DMS153 treated with DMSO at 0.1 percent for 48 hours (cell line): ENCODE measurements around the gene LRRTM1.

ENCODE experiments used
- DNase-seq: peaks from one replicate; lab custom pipeline; 2025; ENCODE audit not compliant: unreplicated experiment; lab: John Stamatoyannopoulos, UW

Gene LRRTM1, protein sequence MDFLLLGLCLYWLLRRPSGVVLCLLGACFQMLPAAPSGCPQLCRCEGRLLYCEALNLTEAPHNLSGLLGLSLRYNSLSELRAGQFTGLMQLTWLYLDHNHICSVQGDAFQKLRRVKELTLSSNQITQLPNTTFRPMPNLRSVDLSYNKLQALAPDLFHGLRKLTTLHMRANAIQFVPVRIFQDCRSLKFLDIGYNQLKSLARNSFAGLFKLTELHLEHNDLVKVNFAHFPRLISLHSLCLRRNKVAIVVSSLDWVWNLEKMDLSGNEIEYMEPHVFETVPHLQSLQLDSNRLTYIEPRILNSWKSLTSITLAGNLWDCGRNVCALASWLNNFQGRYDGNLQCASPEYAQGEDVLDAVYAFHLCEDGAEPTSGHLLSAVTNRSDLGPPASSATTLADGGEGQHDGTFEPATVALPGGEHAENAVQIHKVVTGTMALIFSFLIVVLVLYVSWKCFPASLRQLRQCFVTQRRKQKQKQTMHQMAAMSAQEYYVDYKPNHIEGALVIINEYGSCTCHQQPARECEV

DNA sequence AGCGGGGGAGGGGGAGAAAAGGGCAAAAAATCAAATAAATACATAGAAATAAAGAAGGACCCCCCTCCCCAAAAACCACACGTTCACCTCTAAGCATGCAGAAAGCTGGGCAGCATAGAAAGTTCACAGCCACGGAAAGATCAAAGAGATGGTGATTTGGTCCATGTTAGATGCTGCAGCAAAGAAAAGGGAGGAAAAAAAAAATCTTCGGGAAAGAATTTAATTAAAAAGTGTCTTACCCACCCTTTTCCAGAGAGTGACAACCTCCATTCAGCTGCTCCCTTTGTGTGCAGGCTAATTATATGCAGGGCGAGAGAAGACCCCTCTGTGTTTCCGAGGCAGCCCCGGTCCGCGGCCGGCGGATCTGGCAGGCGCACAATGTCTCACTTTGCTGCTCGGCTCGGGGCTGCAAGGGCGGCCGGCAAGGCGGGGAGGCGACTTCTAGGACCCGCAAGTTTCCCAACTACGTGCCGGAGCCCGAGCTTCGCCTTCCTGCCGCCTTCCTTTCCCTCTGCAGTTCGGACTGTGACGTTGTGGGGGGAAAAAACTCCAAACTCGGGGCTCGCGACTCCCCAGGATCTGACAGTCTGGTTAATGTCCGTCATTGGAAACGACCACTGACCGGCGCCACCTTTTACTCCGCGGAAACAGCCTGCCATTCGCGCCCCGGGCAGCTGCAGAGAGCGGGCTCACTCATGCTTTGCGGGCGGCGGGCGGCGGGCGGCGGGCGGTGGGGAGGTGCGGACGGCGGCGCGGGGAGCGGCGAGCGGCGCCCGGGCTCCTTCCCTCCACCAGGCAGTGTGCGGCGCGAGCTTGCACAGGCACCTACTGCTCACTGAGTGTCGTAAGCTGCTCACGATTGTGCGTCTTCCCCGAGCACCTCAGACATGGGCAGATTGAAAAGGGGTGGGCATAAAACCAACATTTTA lies at the start of gene LRRTM1:
Gene LRRTM1 (minus strand): TSS at position 844 of the 929 bp plus-strand sequence. CDS start 933 bp downstream, outside the sequence.
- DNase-seq = no peak

DNA sequence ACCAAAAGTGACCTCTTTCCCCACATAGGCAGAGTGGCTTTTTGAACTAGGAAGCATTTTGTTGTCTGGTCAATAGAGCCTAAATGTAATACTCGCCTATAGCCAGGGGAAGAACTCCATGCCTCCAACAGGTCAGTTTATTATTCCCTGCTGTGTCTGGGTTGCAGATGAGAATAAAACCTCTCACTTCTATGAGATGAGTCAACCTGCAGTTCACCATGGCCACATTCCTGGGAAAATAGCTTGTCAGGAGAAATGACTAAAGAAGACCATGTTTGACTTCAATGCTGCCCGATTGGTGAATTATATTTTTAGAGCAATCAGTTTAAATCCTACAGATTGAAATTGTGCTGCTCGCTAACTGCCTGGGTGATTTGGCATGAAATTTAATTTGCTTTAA lies 46.7 kb upstream of the LRRTM1 start:
- DNase-seq = no peak

DNA sequence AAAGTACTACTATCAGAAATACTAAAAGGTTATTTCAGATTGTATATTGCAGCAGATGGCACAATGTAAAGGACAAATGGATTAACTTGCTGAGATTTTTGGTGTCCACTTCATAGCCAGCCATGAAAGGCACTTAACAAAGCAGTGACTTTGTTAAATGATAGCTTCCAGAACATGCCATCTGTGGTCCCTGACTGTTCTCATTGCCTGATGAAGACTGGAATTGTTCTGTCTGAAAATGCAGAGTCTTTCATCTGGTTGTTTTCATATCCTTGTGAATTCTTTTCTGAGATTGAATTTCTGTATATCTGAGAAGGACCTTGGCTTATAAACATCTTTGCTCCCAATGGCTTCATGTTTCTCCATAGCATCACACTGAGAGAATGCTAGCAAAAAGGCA lies 44.4 kb upstream of the LRRTM1 start:
- DNase-seq = no peak

DNA sequence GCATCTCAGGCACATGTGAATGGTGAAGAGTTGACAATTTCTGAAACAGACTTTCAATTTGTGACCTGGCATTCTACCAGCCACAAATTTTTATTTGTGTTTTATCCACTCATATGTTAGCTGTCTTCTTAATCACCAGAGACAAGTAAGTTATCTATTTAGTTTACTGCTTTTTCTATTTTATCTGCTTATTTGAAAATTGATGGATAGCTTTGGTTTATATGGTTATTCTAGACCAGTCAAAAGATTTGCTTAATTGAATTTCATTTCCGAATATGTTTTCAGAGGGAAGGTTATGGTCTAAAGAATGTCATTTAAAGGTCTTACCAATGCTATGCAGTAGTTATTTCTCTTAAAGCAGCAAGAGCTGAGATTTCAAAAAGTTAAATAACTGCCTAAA lies 43.5 kb upstream of the LRRTM1 start:
- no peak for DNase-seq

DNA sequence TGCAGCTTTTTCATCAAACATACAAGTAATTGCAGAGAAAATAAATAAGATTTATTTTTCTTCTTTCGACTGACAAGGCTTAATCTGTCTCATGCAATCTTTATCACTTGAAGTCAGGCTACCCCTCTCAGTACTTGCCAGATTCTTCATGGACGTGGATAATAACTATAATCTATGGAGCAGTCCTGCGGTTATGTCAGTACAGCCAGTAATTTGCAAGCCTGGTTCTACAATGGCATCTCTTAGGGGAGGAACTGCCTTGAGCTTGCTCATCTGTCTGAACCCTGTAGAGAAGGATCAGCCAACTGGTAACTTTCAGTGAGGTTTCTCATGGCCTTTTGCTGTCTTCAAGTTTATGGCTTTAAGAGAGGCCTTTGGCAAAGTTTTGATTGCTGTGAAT lies 35.5 kb upstream of the LRRTM1 start:
- no peak for DNase-seq

DNA sequence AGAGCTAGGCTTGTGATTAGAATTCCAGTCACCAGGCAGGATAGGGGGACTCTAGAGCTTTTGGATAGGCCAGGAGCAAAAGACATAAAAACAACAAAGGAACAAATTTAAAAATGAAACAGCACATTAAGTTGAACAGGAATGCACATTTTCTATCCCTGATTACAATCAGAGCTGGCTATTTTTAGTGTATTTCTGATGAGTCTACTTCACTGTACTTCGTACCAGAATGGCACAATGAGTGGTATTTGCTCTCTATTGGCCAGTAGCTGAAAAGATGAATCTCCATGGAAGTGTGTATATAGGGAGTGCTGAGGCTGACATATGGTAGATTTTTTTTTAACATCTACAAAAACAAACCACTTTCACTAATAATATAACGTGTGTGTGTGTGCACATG lies 34.2 kb upstream of the LRRTM1 start:
- DNase-seq = no peak

DNA sequence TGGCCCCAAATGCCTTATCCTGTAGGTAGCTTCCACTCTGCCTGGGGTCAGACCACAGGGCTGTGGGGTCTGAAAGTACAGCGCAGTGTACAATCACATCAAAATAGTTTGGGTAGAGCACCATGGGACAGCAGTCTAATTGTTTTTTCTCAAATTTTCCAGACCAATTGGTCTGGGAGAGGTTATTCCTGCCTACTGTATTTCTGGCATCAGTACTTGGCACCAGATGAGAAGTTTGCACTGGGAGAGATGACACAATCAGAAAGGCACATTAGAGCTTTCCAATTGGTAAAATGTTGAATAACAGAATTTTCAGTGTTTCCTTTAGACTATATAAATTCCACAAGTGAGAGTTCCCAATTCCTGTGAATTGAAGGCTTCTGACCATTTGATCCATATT lies 30.9 kb upstream of the LRRTM1 start:
- DNase-seq = no peak

DNA sequence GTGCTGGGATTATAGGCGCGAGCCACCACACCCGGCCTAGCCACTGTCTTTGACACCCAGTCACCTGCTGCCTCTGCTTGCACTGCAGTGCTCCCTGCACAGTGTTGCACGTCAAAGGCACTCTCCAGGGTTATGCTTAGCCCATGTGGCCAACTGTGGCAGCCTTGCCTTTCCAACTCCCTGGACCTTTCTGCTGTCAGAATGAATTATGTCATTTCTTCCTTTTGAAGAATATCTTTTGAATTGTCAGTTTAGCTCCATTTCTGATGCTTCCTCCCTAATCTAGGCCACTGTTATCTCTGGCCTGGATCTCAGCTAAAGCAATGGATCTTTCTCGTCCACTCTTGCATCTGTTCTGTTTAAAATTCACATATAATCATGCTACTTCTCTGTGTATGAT lies 29.3 kb upstream of the LRRTM1 start:
- no peak for DNase-seq

DNA sequence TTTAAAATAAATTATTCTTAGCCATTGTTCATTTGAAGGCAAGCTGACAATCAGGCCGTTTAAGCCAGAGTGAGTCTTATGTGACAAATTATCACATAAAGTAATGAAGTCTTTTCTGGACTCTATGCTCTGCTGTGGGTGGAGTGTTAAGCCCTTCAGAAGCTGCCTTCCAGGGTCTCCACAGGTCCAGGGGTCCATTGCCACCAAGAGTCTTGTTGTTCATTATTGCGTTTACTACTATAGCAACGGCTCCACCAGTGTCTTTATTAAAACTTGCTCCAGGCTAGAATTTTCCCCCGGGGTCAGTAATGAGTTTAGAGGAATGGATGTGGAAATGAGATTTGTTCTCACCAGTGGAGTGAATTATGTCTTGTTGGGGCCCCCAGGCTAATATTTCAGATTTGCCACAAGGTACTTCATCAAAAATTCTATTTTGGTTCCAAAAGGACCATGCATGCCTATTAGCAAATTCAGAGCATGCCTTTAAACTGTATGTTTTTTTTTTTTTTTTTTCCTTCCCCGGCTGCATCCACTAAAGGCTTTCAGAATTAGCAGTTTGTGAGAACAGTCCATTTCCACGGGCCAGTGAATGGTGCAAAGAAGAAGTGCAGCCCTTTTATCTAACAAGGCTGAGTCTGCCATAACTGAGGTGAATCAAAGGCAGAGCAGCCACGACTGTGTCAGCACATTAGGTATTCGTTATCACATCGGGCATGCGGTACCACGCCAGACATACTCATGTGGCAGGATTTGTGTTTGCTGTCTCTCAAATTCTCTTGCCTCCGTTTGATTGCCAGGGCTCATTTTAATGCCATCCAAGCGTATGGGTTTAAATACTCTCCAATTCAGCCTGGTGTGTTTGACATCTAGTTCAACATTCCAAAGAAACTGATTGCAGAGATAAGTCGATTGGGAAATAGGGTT lies 26.2 kb upstream of the LRRTM1 start:
- DNase-seq = no peak

DNA sequence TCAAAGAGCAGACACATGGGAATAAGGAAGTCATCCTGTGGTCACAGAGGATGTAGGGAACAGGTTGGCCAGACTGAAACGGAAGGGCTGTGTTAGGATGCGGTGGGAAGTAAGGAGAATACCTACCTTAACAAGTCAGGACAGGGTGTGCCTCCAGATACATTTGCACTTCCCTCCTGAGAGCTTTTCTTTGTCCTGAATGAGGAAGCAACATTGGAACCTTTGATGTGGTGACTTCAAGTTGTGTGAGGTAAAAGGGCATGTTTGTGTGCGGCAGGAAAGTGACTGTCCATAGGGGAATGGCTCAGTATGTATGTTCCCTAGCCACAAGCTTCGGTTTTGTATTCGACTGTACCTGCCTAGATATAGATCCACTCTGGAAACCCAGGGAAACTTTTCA lies 24.9 kb upstream of the LRRTM1 start:
- no peak for DNase-seq

DNA sequence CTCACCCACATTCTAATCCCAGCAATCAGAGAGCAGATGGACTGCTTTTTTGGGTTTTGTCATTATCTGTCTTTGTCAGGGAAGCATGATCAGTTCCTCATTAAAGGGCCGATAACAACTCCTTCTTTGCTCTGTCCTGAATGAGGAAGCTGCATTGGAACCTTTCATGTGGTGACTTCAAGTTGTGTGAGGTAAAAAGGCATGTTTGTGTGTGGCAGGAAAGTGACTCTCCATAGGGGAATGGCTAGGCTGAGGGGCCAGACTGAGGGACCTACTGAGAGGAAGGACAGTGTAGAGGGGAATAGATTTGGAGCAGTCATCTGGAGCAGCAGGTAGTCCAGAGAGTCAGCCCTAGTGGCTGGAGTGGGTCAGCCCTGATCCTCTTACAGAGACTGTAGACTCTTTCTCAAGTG lies 23.6 kb upstream of the LRRTM1 start:
- no peak for DNase-seq

DNA sequence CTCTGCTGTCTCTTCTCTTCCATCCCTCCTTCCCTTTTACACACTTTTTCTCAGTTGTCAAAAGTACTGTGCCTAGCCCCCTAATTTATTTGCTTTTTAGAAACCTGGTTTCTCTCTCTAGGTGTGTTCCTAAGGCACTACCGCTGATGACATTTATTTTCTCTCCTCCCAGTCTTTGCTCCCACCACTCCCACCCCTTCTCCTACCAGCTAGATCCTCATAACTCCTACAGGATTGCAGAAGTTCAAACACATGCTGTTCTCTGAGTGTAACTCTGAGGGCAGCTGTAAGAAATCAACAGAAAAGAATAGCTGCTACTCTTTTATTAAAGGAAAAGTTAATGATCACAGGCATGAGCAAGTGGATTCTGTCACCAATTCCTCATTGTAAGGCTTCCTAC lies 22.3 kb upstream of the LRRTM1 start:
- no peak for DNase-seq

DNA sequence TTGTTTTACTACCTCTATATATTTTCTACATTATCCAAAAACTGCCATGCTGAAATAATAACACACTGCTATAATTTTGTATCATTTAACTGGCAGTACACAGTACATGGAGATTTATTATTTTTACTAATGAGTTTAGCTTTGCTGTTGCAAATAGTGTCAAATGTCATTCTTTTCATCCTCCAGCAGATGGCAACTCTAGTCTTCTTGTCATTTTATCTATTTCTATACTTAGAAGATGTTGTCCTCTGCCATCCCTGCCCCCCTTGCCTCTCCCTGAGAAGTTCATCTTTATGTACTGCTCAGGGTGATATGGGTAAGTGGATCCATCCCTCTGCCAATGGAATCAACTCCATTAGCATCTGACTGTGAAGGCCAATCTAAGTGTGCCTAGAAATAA lies 21.7 kb upstream of the LRRTM1 start:
- peak; percentile 37 for DNase-seq

DNA sequence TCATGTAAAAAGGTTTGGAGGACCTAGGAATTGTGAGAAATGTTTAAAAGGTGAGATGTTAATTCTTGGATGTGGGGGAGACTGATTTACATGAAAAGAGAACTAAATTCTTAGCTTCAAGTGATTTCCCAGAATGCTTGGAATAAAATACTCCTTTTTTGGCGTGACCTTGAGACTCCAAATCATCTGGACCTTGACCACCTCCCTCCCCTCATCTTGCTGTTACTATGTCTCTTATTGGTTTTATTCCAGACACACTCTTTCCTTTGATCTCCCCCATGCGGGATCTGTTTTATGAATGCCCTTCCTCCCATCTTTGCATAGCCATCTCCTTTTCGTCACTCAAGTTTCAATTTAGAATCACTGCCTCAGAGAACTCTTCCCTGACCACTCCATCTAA lies 20.0 kb upstream of the LRRTM1 start:
- DNase-seq = no peak

DNA sequence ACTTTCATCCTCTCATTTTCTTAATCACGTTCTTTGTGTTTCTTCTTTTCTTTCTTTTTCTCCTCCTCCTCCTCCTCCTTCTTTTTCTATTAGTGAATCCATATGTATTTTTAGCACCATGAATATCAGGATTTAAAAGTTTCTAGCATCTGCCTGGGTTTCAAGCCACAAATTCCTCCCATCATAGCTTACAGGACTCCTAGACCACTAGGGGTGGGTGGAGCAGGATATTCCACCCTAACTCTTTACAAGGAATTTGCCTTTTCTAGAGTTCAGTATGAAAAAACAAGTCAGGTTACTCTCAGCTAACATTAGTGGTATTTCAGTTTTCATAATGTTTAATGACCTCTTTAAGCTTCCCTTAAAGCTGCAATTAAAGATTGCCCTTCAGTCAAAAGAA lies 19.1 kb upstream of the LRRTM1 start:
- no peak for DNase-seq

DNA sequence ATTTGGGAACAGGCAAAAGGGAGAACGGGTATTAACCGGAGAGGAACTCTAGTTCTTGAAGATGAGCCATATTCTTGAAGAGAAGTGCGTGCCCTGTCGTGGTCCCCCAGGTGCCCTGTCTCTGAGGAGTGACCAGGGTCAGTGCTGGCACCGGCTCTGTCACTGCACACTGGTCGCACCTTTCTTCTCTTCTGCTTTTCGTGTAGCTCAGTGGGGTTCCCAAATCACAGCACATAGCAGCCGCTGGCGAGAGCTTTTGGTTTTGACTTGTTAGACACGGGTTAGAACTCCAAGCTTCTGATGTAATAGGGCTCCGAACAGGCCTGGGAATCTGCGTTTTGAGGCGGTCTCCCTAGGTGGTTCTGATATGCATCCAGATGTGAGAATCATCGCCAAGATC lies 18.4 kb upstream of the LRRTM1 start:
- DNase-seq = no peak

DNA sequence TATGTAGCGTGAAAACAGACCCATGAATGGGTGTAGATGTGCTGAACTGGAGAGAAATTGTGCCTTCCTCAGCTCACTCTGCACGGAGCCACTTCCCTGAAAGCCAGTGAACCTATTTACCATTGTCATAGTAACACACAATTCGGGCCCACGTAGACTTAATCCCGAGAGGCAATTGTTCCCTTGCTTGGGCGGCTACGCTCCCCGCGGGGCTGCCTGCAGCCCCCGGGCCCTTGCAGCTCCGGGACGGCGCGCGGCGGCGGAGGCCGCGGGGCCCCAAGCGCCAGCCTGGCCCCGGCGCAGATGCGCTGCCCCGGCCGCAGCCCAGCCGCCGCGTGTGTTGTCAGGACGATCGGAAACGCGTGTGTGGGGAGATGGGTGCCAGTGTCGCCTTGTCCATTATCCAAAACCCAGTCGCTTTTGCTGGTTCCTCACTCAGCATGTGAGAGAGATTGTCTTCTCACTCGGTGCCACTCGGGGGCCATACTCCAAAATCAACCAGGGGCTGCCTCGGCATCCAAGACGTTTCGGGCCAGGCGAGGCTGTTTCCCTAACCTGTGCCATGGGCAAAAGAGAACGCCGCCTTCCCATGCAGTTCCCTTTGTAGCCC lies 17.9 kb upstream of the LRRTM1 start:
- no peak for DNase-seq

DNA sequence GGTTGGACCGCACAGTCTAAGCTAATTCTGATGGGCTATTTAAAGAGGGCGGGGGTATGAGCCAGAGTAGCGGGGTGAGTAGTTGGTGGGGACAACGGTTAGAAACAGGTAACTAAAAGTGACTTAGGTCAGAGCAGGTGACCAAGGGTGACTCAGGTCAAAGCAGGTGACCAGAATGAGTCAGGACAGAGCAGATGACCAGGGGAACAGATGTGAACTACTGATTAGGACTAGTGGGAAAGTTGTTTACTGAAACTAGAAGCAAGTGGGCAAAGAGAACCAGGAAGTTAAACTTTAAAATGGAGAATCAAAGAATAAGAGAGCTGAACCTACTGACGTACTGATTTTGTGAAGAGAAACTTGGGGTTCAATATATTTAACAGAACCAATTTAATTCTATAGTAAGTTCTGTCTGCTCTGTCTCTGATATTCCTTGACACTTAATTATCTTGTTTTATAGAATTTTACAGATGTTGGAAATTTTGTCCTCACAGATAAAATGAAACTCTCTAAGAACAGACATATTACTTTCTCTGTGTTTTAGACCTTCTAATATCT lies 7.8 kb upstream of the LRRTM1 start:
- no peak for DNase-seq

DNA sequence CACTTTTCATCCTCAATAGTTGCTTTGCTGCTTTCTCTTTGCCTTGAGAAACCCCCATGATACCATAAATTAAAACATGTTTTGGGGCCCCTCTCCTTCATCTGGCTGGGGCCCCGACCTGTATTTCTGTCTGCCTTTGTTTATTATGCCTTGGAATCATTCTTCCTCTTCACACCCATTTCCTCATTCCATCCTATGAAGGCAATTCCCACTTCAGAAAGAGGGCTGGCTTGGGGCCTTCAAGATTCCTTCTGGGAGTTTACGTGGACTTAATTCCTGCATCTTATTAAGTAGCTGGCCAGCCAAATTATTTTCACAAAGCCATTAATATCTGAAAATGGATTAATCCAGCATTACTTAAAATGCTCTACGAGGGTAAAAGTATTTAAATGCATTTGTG lies 6.8 kb upstream of the LRRTM1 start:
- no peak for DNase-seq
